ENCODE results near the gene RAP2B.
A peak's percentile ranks its signal among the peaks of the same experiment; 100 is the strongest.
"Not testable (repeated sequence)": the region's sequence is repeated elsewhere in the genome, so short reads cannot be mapped to it uniquely, and the experiment has no call there.

RAP2B gene

DNA sequence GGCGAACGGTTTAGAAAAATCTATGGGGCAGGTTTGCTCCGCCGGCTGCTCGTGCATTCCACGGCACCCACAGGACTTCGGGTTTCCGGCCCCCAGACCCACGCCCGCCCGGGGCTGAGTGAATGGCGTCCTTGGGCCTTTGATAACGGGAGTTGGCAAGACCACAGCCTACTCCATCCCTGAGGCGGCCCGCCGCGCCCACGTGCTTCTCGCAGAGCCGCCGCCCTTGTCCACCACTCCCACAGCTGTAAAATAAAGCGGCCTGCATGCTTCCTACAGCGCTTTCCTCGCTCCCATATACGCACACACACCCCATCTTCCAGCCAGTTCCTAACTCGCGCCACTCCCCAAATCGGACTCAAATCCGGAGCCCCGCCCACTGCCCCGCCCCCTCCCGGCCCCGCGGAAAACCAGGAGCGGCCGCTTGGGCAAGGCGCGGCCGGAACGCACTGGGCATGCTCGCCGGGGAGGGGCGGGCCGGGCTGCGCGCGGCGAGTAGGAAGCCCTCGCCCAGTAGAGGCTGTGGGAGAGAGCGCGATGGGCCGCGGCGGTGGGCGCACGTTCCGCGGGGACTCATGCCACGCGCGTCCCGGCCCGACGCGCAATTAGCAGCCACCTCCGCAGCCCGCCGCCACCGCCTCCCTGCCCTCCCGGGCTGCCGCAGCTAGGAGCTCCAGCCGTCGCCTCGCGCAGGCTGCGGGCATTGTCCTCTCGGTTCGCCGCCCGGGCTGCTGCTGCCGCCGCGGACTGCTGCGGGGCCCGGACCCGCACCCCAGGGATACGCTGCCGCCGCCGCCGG is at the start of gene RAP2B:
TSS of gene RAP2B (plus strand) at position 513 of the 799 bp plus-strand sequence. CDS start 468 bp downstream, outside the sequence.
- DNase-seq = peak; percentile 27

DNA sequence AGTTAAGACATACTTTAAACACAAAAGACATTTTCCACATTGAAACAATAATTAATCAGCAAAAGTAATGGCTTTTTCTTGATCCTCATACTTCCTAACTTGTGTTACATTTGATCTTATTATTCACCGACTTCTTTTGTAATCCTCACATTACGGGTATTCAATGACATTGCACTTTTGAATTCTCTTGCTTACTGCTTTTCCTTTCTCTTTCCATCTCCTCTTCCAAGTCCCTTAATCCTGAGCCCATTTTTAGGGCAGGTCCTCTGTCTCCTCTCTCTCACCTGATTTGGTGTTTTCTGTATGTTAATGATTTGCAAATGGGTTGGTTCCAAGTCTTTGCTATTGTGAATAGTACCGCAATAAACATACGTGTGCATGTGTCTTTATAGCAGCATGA is 48.5 kb upstream of the RAP2B start:
- DNase-seq = no peak

DNA sequence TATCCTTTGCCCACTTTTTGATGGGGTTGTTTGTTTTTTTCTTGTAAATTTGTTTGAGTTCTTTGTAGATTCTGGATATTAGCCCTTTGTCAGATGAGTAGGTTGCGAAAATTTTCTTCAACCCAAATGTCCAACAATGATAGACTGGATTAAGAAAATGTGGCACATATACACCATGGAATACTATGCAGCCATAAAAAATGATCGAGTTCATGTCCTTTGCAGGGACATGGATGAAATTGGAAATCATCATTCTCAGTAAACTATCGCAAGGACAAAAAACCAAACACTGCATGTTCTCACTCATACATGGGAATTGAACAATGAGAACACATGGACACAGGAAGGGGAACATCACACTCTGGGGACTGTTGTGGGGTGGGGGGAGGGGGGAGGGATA is 47.8 kb upstream of the RAP2B start:
- DNase-seq = not testable (repeated sequence)

DNA sequence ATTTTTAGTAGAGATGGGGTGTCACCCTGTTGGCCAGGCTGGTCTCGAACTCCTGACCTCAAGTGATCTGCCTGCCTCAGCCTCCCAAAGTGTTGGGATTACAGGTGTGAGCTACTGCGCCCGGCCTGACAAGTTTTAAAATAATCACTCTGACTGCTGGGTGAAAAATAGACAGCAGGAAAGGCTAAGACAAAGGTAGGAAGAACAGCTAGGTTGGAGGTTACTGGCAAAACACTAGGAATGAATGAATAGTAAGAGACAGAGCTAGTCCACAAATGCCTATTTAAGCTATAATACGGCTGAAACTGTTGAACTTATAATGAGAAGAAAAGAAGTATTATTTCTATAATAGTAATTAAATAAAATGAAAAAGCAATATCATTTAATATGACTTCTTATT is 46.7 kb upstream of the RAP2B start:
- DNase-seq = no peak

DNA sequence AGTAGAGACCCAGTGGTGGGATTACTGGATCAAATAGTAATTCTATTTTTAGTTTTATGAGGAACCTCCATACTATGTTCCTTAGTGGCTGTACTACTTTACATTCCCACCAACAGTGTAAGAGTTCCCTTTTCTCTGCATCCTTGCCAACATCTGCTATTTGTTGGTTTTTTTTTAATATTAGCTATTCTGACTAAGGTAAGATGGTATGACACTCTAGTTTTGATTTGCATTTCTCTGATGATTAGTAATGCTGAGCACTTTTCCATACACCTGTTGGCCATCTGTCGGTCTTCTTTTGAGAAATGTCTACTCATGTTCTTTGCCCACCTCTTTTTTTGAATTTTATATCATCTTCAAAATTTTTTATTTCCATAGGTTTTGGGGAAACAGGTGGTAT is 34.2 kb upstream of the RAP2B start:
- DNase-seq = no peak

DNA sequence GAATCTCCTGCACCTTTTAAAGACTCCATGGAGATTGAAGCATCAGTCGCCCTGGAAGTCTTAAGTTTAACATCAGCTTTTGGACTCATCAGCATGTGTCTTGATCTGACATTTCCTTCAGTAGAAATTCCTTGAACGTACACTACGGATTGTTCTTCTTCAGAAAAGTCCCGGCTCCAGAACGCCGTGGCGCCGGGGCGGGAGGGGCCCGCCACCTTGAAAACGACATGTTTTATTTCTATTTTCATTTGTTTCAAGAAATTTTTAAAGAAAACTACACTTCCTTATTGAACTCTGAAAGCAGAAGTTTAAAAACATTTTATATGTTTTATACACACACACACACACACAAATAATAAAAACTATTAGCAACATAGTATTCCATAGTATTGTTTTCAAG is 32.6 kb upstream of the RAP2B start:
- DNase-seq = no peak

DNA sequence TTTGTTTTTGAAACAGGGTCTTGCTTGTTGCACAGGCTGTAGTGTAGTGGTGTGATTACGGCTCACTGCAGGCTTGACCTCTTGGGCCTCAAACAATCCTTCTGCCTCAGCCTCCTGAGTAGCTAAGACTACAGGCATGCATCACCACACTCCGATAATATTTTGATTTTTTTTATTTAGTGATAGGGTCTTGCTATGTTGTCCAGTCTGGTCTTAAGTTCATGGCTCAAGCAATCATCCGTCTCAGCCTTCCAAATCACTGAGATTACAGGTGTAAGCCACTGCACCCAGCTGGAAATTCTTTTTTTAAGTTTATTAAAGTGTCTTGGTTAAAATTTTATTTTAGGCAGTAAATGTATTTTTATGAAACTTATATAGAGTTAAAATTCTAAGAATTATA is 32.2 kb upstream of the RAP2B start:
- DNase-seq = no peak

DNA sequence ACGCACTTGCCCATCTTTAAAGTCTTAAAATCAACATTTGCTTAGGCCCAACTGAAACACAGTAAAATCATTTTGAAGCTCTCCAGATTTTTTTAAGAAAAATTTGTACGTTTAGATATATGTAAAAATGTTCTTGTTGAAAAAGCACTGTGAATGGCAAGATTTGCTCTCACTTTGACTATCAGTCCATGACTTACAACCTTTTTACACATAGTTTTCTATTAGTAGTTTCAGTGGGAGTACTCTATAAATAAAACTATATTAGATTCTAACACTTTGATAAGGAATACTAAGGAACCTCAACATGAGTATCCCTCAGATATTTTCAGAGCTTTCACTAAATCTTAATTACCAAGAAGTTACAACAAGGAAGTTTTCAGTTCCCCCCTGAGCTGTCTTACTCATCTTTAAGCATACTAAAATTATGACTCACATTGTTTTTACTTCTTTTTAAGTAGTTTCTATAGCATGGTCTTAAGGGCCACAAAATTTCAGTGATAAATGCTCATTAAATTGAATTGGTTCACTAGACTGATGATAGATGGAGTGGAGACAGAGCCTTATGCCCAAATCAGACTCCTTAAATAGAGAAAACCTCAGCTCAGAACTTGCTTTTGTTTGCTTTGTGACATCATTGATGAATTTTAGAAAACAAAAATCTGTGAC is 31.6 kb upstream of the RAP2B start:
- DNase-seq = no peak

DNA sequence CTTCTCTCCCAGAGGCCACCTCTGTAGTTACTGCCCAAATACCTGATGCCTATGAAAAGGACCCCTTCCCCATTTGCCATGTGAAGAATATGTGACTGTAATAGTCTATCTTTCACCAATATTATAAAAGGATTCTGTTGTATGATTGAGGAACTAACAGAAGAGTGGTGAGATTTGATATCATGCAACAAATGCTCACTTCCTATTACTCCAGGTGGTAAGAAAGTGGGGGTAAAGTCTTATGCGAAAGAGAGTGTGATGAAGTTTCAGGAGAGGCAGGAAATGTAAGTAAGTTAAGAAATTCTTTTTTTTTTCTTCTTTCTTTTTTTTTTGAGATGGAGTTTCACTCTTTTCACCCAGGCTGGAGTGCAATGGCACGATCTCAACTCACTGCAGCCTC is 24.4 kb upstream of the RAP2B start:
- no peak for DNase-seq

DNA sequence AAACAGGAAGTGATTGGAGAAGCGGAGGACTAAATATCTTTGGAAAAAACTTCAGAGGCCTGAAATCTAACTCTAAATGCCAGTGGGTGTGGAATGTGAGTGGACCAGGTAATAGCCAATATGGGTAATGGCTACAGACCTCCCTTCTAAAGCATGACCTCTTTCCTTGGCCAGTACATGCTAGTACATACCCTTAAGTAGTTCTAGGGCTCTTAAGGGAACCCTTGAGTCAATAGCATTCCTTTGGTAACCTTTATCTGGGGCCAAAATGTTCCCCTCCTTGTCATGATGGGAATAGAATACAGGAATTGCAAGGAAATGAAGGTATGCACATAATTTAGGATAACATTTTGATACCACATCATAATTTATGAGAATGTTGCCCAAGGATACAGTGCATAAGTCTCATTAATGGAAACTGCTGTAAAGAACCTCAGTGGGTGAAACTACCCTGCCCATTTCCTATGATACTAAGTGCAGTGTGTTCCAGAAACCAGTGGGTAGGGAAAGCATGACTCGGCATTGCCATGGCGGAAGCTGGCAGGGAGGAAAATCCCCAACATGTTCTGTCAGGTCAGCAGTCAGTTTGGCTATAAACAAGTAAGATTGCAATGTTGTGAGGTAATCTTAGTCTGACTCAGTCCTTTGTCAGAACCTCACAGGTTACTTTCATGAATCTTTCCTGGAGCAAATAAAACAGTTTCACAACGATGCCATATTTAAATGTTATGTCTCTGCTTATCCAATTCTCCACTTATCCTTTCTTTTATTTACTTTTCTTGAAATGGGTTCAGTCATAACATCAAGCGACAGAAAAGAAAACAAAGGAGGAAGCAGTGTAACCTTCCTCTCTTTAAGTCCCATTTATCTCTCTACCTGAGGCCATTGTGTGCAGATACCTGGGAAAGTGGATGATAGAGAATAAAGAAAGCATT is 23.5 kb upstream of the RAP2B start:
- DNase-seq = no peak

DNA sequence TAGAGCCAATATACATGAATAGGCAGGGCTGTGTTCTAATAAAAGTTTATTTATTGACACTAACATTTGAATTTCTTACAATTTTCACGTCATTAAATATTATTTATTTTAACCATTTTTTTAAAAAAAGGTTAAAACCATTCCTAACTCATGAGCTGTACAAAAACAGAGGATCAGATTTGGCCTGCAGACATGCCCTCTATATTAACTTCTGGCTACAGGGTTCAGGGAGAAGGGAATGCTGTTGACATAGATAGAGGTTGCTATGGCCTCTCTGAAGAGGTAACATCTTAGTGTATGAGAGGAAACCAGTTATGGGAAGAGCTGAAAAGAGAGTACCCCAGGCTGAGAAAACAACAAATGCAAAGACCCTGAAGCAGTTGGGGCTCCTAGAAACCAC is 19.1 kb upstream of the RAP2B start:
- no peak for DNase-seq

DNA sequence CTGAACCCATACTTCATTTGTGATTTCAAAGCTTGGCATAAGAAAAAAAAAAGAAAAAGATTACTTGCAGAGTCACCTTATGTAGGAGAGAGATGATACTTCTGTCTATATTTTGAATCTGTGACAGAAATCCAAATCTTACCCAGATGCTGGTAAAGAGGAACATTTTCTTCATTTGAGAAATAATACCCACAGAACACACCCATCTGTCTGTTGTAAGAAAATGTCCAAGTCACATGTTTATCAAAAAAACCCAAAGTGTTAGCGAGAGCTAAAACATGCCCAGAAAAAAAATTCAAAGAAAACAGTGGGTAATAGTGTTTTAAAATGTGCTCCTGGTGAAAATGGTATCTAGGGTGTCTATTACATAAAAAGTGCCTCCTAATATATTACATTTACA is 18.0 kb upstream of the RAP2B start:
- DNase-seq = no peak

DNA sequence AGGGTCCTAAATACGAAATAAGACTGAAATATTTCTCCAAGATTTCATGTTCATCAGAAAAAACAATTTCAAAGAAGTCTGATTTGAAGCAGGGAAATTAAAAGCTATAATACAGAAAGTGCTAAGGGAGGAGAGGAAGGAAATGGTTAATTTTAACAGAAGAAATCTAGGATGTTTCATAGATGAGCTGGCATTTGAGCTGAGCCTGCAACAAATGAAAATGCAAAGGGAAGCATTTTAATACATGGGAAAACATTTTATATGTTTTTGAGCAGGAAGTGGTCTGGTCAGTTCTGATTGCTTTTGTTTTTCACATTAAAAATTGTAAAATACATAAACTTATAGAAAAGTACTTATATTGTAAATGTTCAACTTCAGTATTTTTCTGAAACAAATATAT is 17.2 kb upstream of the RAP2B start:
- DNase-seq = no peak

DNA sequence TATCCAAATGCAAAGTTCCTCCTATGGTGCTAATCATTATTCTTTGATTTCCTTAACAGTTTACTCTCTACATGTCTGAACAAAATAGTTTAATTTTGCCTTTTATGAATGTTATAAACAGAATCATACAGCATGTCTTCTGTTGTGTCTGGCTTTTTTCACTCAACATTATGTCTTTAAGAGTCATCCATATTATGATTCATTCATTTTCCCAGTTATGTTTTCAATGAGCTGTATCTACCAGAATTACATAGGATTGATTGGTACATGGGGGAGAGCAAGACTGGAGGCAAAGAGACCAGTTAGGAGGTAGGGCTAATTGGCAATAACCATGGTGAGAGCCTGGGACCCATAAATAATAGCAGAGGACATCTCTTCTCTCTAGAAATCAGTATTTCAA is 16.6 kb upstream of the RAP2B start:
- no peak for DNase-seq

DNA sequence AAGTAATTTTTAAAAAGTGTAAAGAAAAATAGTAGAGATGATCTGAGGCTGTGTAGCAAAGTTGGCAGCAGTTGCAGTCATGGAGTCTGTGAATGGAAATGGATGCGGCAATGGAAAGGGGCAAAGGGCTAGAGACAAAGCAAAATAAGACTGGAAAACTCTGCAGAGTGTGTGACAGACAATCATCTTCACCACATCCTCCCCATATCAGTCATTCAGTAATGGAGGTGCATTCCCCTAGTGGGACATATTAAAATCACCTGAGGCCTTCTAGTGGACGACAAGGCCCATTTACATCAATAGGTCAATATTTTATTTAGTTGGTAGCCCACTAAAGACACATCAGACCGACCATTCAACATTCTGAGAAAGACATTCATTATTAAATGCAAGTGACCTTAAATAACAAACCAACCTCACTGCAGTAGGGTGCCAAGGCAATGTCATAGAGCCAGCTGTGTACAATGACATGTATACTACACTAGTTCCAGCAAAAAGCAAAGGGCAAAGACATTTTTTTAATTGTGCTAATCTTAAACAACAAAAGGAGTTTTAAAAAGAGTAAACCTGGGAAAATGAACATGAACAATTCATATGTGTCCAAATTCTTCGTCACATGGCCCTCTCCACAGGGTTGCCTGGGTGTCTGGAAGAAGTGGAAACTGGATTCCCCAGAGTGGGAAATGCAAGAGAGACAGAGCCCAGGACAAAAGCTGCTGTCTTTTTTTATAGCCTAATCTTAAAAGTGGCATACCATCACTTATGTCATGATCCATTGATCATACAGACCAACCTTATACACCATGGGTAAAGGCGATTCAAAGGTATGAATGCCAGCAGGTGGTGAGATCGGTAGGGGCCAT is 15.6 kb upstream of the RAP2B start:
- no peak for DNase-seq

DNA sequence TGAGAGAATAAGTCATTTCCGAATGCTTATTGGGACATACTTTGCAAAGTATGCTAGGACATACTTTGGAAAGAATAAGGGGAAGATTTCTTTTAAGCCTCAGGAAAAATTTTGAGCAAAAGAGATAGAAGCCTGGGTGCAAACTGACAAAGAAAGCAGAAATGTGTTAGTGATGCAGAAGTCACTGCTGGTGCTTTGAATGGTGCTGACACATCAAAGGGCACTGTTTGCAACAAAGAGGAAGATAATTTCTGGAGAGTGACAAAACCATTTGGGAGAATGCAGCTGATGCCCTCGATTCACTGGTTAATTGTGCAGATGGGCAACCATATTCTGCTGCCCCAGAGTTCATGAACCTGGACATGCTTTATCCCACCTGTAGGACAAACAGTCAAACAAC is 11.0 kb upstream of the RAP2B start:
- no peak for DNase-seq

DNA sequence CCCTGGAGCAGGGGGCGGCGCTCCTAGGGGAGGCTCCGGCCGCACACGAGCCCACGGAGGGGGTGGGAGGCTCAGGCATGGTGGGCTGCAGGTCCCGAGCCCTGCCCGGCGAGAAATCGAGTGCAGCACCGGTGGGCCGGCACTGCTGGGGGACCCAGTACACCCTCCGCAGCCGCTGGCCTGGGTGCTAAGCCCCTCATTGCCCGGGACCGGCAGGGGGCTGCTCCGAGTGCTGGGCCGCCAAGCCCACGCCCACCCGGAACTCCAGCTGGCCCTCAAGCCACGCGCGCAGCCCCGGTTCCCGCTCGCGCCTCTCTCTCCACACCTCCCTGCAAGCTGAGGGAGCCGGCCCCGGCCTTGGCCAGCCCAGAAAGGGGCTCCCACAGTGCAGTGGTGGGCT is 6.2 kb upstream of the RAP2B start:
- not testable (repeated sequence) for DNase-seq

DNA sequence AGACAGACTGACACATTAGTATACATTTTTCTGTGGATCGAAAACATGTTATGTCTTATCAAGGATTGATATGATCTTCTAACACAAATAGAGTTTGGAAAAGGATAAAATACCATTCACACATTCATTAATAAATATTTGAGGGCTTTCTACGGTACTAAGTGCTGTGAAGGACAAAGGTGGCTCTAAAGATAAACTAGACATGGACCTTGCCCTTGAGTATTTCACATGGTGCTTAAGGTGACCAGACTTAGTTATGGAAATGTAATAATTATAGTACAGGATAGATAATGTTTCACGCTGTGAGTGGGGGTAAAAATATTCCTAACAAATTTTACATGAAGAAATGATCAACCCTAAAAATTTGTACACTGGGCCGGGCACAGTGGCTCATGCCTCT is 3.8 kb upstream of the RAP2B start:
- DNase-seq = no peak

DNA sequence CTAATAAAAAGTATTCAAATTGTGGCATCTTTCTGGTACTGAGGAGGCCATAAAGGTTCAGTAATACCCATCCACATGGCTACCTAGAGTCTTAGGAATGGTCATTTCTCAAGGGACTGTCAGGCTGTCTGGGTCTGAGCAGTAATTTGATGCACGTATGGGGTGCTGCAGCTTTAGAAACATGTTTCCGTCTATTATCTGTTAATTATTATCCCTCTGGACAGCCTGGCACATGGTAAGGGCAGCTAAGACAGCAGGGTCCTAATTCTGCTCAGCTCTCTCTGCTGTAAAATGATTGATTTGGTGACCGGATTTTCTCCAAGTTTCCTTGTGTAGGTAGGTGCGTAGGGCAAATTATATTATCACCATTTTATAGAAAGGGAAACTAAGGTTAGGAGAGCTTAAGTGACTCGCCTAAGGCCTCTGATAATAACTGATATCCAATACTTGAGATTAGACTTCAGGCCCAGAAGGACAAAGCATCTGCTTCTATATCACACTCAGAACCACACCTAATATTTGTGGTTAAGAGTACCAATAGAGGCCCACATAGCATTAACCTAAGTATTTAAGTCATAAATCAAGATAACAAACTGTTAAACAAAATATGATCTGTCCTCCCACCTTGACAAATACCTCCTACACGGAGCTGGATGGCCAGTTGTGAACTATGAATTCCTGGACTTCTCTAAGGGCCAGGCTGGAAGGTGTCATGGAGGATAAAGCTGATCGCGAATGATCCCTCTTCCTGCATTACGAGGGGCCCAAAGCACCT is 2.9 kb upstream of the RAP2B start:
- DNase-seq = no peak

DNA sequence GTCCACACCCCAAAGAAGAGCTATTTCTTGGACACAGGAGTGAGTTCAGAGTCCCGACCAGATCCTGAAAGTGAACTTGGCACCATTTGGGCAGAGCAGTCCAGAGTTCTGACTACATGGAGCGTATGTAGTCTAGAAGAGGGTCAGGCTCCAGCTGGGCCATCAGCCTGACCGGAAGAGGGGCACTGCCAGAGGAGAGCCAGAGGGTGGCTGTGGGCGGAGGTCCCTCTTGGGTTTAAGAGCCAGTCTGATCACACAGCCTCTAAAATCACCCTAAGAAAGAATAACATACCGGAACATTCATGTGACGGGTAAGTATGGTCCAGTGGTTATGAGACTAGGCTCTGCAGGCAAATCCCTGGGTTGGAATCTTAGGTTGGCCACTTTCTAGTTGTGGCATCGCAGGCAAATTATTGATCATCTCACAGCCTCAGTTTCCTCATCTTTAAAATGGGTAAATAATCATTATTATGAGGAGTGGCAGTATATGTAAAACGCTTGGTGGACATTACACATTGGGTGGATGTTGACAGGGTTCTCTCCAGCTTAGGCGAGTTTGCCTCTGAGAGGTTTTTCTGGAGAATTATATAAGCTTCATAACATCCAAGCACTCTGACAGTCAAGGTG is 2.1 kb upstream of the RAP2B start:
- DNase-seq = no peak

DNA sequence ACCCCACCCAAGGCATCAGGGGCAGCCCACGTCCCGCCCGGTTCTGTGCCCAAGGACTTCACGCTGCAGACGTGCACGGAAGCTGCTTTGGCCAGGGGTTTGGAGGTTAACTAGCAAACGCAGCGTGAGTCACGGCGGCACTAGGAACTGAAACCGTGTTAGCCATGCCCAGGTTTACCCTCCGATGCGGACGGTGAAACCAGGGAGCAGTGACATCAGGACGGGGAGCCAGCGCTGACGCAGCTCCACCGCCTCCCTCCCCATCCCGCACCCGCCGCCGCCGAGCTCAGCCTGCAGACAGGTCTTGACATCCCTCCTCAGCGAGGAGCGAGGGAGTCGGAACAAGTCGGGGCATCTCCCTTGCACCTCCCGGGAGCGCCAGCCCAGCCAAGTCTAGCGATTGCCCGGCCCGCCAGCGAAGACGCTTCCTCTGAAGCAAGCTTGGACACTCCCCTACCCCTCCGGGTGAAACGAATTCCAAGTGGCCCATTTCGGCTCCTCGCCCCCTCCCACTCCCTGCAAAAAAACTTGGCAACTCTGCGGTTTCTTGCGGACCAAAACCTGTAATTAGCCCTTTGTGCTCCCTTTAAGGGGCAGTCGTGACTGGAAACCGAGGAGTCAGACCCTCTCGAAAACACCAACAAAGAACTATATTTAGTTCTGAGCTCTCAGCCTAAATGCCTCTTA is 1.4 kb upstream of the RAP2B start:
- DNase-seq = no peak
